ENCODE data around the gene GLIS2. TPM values are rescaled to one million over a fixed set of nuclear protein-coding genes. Genes with fewer than 3 reads are reported as not detected.

GLIS2 gene
- total RNA-seq, 1 experiment from 2014 or later: 23.0 TPM

DNA sequence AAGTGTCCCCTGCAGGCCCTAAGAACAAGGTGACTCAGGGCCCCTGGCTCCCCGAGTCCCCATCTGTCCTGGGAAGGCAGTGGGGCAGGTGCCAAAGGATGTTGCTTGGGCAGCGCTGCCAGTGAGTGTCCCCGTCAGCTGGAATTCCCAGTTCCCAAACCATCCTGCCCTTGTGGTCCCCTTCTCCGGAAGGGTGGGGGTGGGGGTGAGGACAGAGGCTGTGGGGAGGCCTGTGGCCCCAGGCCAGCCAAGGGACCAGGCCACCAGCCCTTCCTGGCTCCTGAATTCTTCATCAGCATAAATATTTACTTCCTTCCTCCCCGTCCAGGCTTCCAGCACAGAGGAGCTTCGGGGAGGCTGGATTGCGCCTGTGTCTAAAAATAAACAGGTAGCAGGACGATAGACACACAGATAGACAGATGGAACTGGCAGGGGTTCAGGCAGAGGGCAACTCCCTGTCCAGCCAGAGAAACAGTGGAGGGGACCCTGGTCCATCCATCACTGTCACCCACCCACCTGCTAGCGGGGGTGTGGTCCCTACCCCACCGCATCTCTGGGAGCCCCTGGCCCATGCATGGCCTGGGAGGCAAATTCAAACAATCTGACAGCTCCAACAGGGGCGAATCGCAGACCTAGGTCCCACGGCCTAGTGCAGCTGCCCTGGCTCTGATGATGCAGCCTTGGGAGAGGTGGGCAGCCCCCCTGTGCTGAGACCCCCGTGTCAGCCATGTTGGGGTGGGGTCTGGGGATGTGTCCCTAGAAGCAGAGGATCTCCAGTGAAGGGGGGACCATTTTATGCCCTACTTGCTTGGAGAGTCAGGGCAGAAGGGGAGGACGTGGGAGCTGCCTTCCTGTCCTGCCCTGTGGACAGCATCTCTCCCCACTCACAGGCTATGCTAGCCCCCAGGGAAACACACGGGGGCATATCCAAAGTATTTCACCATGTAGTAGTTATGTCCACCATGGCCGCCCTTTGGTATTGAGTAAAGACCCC, 13.2 kb downstream of the GLIS2 start (continued):
- TF ChIP-seq CDX4 (CRISPR knock-in tag; IDR thresholded peaks at IDR 0.05; ENCODE audit: borderline replicate concordance): no peak
- TF ChIP-seq ESRRA (CRISPR knock-in tag; IDR thresholded peaks at IDR 0.05; ENCODE audit: borderline replicate concordance): no peak
- TF ChIP-seq FOXJ3 (CRISPR knock-in tag; IDR thresholded peaks at IDR 0.05; ENCODE audit: borderline replicate concordance): no peak

- no peaks in the 10 kb centered on the region for H3K36me3 Mint-ChIP-seq
- DNase-seq (ENCODE audit: low spot score) (peak; percentile 86), ATAC-seq (peak; percentile 27)
- POLR2A ChIA-PET: interaction anchor here (0.7 to 1.1 kb wide), 2 partner anchors 57 to 76 kb away, joined by 3 to 4 read pairs; no protein-coding TSS in a partner anchor
- H3K27ac Mint-ChIP-seq: no peak overlapping the region
- CTCF ChIA-PET: interaction anchor here (0.6 to 9.3 kb wide), 21 partner anchors 9 to 391 kb away, joined by 3 to 185 read pairs (median 5); partner anchors contain the start of genes GLIS2, PAM16 and TFAP4
- H3K27me3 Mint-ChIP-seq (ENCODE audit: low read depth): no peaks in the 10 kb centered on the region
- H3K4me3 Mint-ChIP-seq: no peak overlapping the region
- TF ChIP-seq RORB (CRISPR knock-in tag; IDR thresholded peaks at IDR 0.05) (no peak), CTCF (IDR thresholded peaks at IDR 0.05) (peak; percentile 93), MXD4 (CRISPR knock-in tag; IDR thresholded peaks at IDR 0.05; ENCODE audit: borderline replicate concordance) (no peak), ZNF138 (CRISPR knock-in tag; conservative IDR thresholded peaks at IDR 0.05) (no peak)
- H3K9me3 Mint-ChIP-seq: no peaks in the 10 kb centered on the region
- H3K4me1 Mint-ChIP-seq: peaks cover 18% of the 10 kb centered on the region
Measured at GRCh38 chr16:4330277-4330874, 14.5 kb downstream of the GLIS2 start.

GRCh38 chr16:4332083-4332482, 16.2 kb downstream of the GLIS2 start:
- ChIA-PET POLR2A (interaction anchor here (0.8 to 0.9 kb wide), 2 partner anchors 14 to 22 kb away, joined by 3 to 5 read pairs; no protein-coding TSS in a partner anchor), CTCF (interaction anchor here (0.6 to 9.3 kb wide), 12 partner anchors 7 to 78 kb away, joined by 3 to 185 read pairs (median 14); partner anchors contain the start of genes GLIS2 and TFAP4)
- DNase-seq (ENCODE audit: low spot score) (no peak), ATAC-seq (no peak)
- no peak for TF ChIP-seq KAT7 (CRISPR knock-in tag; IDR thresholded peaks at IDR 0.05; ENCODE audit: borderline replicate concordance)
- TF ChIP-seq, protein P1, sequence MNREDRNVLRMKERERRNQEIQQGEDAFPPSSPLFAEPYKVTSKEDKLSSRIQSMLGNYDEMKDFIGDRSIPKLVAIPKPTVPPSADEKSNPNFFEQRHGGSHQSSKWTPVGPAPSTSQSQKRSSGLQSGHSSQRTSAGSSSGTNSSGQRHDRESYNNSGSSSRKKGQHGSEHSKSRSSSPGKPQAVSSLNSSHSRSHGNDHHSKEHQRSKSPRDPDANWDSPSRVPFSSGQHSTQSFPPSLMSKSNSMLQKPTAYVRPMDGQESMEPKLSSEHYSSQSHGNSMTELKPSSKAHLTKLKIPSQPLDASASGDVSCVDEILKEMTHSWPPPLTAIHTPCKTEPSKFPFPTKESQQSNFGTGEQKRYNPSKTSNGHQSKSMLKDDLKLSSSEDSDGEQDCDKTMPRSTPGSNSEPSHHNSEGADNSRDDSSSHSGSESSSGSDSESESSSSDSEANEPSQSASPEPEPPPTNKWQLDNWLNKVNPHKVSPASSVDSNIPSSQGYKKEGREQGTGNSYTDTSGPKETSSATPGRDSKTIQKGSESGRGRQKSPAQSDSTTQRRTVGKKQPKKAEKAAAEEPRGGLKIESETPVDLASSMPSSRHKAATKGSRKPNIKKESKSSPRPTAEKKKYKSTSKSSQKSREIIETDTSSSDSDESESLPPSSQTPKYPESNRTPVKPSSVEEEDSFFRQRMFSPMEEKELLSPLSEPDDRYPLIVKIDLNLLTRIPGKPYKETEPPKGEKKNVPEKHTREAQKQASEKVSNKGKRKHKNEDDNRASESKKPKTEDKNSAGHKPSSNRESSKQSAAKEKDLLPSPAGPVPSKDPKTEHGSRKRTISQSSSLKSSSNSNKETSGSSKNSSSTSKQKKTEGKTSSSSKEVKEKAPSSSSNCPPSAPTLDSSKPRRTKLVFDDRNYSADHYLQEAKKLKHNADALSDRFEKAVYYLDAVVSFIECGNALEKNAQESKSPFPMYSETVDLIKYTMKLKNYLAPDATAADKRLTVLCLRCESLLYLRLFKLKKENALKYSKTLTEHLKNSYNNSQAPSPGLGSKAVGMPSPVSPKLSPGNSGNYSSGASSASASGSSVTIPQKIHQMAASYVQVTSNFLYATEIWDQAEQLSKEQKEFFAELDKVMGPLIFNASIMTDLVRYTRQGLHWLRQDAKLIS (CRISPR knock-in tag; IDR thresholded peaks at IDR 0.05; ENCODE audit: borderline replicate concordance): no peak
- Mint-ChIP-seq H3K27me3 (ENCODE audit: low read depth) (no peaks in the 10 kb centered on the region), H3K36me3 (peaks cover 5% of the 10 kb centered on the region), H3K9me3 (no peaks in the 10 kb centered on the region), H3K27ac (no peak overlapping the region), H3K4me1 (peaks cover 13% of the 10 kb centered on the region), H3K4me3 (no peak overlapping the region)
